HCT116 (cell line): ENCODE results near the gene SCN8A. TPM values are rescaled to one million over a fixed set of nuclear protein-coding genes. Genes with fewer than 3 reads are reported as not detected.

Experiments
- ATAC-seq: fragments of 200-7000 bp; cut with Tn5 transposase; 2 replicates; pipeline ENCODE4 v1.9.1; 2020; ENCODE audit warnings: mild to moderate bottlenecking, moderate library complexity
- BruUV-seq: library from RNA; stranded (reverse); fragments of 400-500 nt; replicated peaks from 2 replicates; lab custom pipeline; 2021; lab: Mats Ljungman, UMichigan
- CTCF ChIA-PET: fragments of 300-600 bp; sonication (Branson Sonifier 250); formaldehyde crosslinking; loops from one replicate; lab custom pipeline; 2021; ENCODE audit warnings: antibody characterized with exemption; lab: Charles Lee
- POLR2A ChIA-PET: fragments of 300-600, 350-600 bp; sonication (Branson Sonifier 250); formaldehyde crosslinking; loops from one replicate; lab custom pipeline; 2021; ENCODE audit warnings: antibody characterized with exemption; lab: Charles Lee
- RAD21 ChIA-PET, 2 experiments: fragments of 300-600 bp; sonication (Branson Sonifier 250); formaldehyde crosslinking; loops; one replicate each; lab custom pipeline; 2023; ENCODE audit warnings: low total read pairs in 2 of 2; ENCODE audit not compliant: uncharacterized antibody in 2 of 2, unreplicated experiment in 2 of 2, low non-redundant PET in 1 of 2; lab: Charles Lee
- DNase-seq: peaks from one replicate; pipeline ENCODE4 v3.0.0-alpha.2; 2010; ENCODE audit warnings: low read depth, low spot score
- H2AFZ ChIP-seq: fragments of 200-600 bp; shearing (Covaris generic), sonication (generic); 2 replicates; pipeline ENCODE4 v1.6.1; 2017; ENCODE audit warnings: low read depth, mixed run types, mixed read lengths, antibody characterized with exemption, low read length; ENCODE audit not compliant: poor library complexity, severe bottlenecking
- H3K27ac ChIP-seq: 2 replicates; pipeline ENCODE4 v1.5.1; 2012; ENCODE audit warnings: low read depth, low read length
- H3K27me3 ChIP-seq: fragments of 200-600 bp; sonication (generic); 2 replicates; pipeline ENCODE4 v1.6.1; 2016; ENCODE audit warnings: mixed run types, low read length, mixed read lengths; ENCODE audit not compliant: insufficient read depth
- H3K36me3 ChIP-seq, 2 experiments: fragments of 200-500 bp in 1 of 2; fragments of 200-600 bp in 1 of 2; sonication (Bioruptor generic) in 1 of 2; sonication (generic) in 1 of 2; 2 replicates each; pipeline versions ENCODE4 v1.5.1 to v1.6.1; 2014 to 2016; ENCODE audit warnings: low read length in 2 of 2, inconsistent platforms in 1 of 2, mixed read lengths in 1 of 2, mixed run types in 1 of 2; ENCODE audit not compliant: insufficient read depth in 2 of 2, control insufficient read depth in 1 of 2
- H3K4me1 ChIP-seq, 2 experiments: fragments of 200-600 bp in 1 of 2; sonication (generic) in 1 of 2; 2 replicates each; pipeline versions ENCODE4 v1.5.1 to v1.6.1; 2012 to 2017; ENCODE audit warnings: low read length in 2 of 2, inconsistent platforms in 1 of 2, mild to moderate bottlenecking in 1 of 2, mixed read lengths in 1 of 2, mixed run types in 1 of 2, moderate library complexity in 1 of 2; ENCODE audit not compliant: insufficient read depth in 2 of 2, control insufficient read depth in 1 of 2
- H3K4me2 ChIP-seq: fragments of 200-600 bp; sonication (generic); 2 replicates; pipeline ENCODE4 v1.6.1; 2017; ENCODE audit warnings: mixed run types, low read length, mixed read lengths
- H3K4me3 ChIP-seq, 2 experiments: fragments of 200-600 bp in 1 of 2; sonication (generic) in 1 of 2; replicated peaks in 1 of 2; 2 replicates each; pipeline ENCODE4 v1.5.1; 2011 to 2016; ENCODE audit warnings: low read length in 2 of 2, control low read depth in 1 of 2, low read depth in 1 of 2, mild to moderate bottlenecking in 1 of 2, mixed read lengths in 1 of 2, mixed run types in 1 of 2
- H3K79me2 ChIP-seq: fragments of 200-600 bp; sonication (generic); 2 replicates; pipeline ENCODE4 v1.6.1; 2017; ENCODE audit warnings: mild to moderate bottlenecking, mixed run types, low read length, moderate library complexity, mixed read lengths; ENCODE audit not compliant: insufficient read depth
- H3K9ac ChIP-seq: fragments of 200-600 bp; sonication (generic); 2 replicates; pipeline ENCODE4 v1.6.1; 2016; ENCODE audit warnings: low read length, mixed read lengths
- H3K9me2 ChIP-seq: fragments of 200-600 bp; sonication (generic), shearing (Covaris generic); 2 replicates; pipeline ENCODE4 v1.6.1; 2017; ENCODE audit warnings: mixed run types, mild to moderate bottlenecking, moderate library complexity; ENCODE audit not compliant: insufficient read depth
- H3K9me3 ChIP-seq, 2 experiments: fragments of 200-500 bp in 1 of 2; fragments of 200-600 bp in 1 of 2; sonication (Bioruptor generic) in 1 of 2; sonication (generic) in 1 of 2; 2 replicates each; pipeline ENCODE4 v1.6.1; 2014 to 2017; ENCODE audit warnings: low read length in 2 of 2, mixed read lengths in 2 of 2, inconsistent platforms in 1 of 2, low read depth in 1 of 2, mild to moderate bottlenecking in 1 of 2, mixed run types in 1 of 2, moderate library complexity in 1 of 2; ENCODE audit not compliant: control insufficient read depth in 1 of 2, insufficient read depth in 1 of 2
- H4K20me1 ChIP-seq: fragments of 200-600 bp; sonication (generic), shearing (Covaris generic); 2 replicates; pipeline ENCODE4 v1.6.1; 2017; ENCODE audit warnings: mixed run types, mild to moderate bottlenecking, moderate library complexity; ENCODE audit not compliant: insufficient read depth
- CBX3 ChIP-seq: IDR thresholded peaks from 2 replicates; pipeline ENCODE4 v1.6.1; 2012; ENCODE audit warnings: low read depth
- CEBPB ChIP-seq: IDR thresholded peaks from 2 replicates; pipeline ENCODE4 v1.6.1; 2012; ENCODE audit warnings: low read depth
- EGR1 ChIP-seq: IDR thresholded peaks from 2 replicates; pipeline ENCODE4 v1.6.1; 2012; ENCODE audit warnings: low read depth
- ELF1 ChIP-seq: IDR thresholded peaks from 2 replicates; pipeline ENCODE4 v1.6.1; 2012; ENCODE audit warnings: low read depth, borderline replicate concordance
- POLR2A ChIP-seq: IDR thresholded peaks from 2 replicates; pipeline ENCODE4 v1.7.0; 2011; ENCODE audit warnings: borderline replicate concordance; ENCODE audit not compliant: insufficient read depth, insufficient read length; ENCODE audit errors: extremely low read depth
- SIN3A ChIP-seq: IDR thresholded peaks from 2 replicates; pipeline ENCODE4 v1.6.1; 2012; ENCODE audit warnings: low read depth
- SP1 ChIP-seq: IDR thresholded peaks from 2 replicates; pipeline ENCODE4 v1.6.1; 2012; ENCODE audit warnings: low read depth
- SRF ChIP-seq: IDR thresholded peaks from 2 replicates; pipeline ENCODE4 v1.6.1; 2012; ENCODE audit warnings: low read depth
- ZNF274 ChIP-seq: fragments of 200-500 bp; sonication (Bioruptor generic); IDR thresholded peaks from 2 replicates; pipeline ENCODE4 v1.6.1; 2014; ENCODE audit warnings: mild to moderate bottlenecking, low read depth, low read length, inconsistent platforms
- intact Hi-C: fragments of 100-400 bp; cut with micrococcal nuclease; formaldehyde crosslinking; loops from 2 replicates; pipeline ENCODE4 v1.10.0; 2022
- total RNA-seq: library from RNA; stranded (reverse); gene quantifications from one replicate; pipeline ENCODE4 v1.2.1, GENCODE V29; 2021; ENCODE audit not compliant: unreplicated experiment
- TF ChIP-seq, protein P1 (sequence below): IDR thresholded peaks from 2 replicates; pipeline ENCODE4 v1.6.1; 2012
- TF ChIP-seq, protein P2 (sequence below), 3 experiments: fragments of 200-600 bp in 1 of 3; sonication (generic) in 1 of 3; IDR thresholded peaks in 2 of 3; conservative IDR thresholded peaks in 1 of 3; 2 replicates each; pipeline ENCODE4 v1.5.1; 2012 to 2017; ENCODE audit warnings: low read depth in 2 of 3, low read length in 2 of 3, antibody characterized with exemption in 1 of 3, borderline replicate concordance in 1 of 3, control low read depth in 1 of 3, mild to moderate bottlenecking in 1 of 3, mixed read lengths in 1 of 3, mixed run types in 1 of 3, moderate library complexity in 1 of 3; ENCODE audit not compliant: insufficient read depth in 1 of 3
- TF ChIP-seq, protein P3 (sequence below): IDR thresholded peaks from 2 replicates; pipeline ENCODE4 v1.6.1; 2012
- TF ChIP-seq, protein P4 (sequence below): IDR thresholded peaks from 2 replicates; pipeline ENCODE4 v1.6.1; 2011; ENCODE audit warnings: mild to moderate bottlenecking, low read length, moderate library complexity; ENCODE audit not compliant: insufficient replicate concordance; ENCODE audit errors: extremely low read depth
- TF ChIP-seq, protein P5 (sequence below): IDR thresholded peaks from 2 replicates; pipeline ENCODE4 v1.6.1; 2012; ENCODE audit warnings: low read depth

SCN8A gene
- total RNA-seq, 1 experiment from 2014 or later, result 7.1 TPM

DNA sequence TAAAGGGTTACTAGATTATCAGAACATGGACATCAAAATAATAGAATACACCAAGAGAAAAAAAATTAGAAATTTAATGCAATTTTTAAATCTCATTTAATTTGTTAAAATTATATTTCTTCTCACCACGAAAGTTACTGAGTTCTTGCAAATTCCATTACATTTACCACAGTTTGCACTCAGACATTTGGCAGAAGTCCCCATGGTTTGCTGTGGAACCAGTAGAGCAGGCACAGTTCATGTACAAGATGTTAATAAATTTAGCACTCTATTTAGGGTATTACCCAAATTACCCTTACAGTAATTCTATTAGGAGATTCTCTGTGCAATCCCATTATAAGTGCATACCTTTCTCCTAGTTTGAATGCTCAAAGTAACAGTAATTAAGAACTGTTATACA lies 9.7 kb downstream of the SCN8A start:
- no TSS peak for BruUV-seq
- no peak for ATAC-seq
- Histone ChIP-seq H3K4me2 (no peak overlapping the region), H3K79me2 (0 out of 2 replicates have a peak, but pooled peaks cover 4% of the 10 kb centered on the region), H3K27ac (no peak overlapping the region), H3K9ac (no peak overlapping the region), H3K4me3 (no peak overlapping the region), H3K27me3 (no peaks in the 10 kb centered on the region), H3K4me1 (0 out of 4 replicates have a peak, but pooled peaks cover 0 to 3% of the 10 kb centered on the region in 2 experiments), H3K9me2 (no peaks in the 10 kb centered on the region), H2AFZ (no peak overlapping the region), H3K9me3 (no peaks in the 10 kb centered on the region), H4K20me1 (no peaks in the 10 kb centered on the region), H3K36me3 (no peaks in the 10 kb centered on the region)
- POLR2A ChIA-PET, result no interaction called here
- DNase-seq, result no peak
- CTCF ChIA-PET, result no interaction called here
- intact Hi-C loops, result no loop called here
- TF ChIP-seq SRF (no peak), SP1 (no peak), CBX3 (no peak), SIN3A (no peak), CEBPB (no peak), POLR2A (no peak), ELF1 (no peak), EGR1 (no peak), ZNF274 (no peak)
- TF ChIP-seq, protein P1, sequence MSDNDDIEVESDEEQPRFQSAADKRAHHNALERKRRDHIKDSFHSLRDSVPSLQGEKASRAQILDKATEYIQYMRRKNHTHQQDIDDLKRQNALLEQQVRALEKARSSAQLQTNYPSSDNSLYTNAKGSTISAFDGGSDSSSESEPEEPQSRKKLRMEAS, result no peak
- TF ChIP-seq, protein P2, sequence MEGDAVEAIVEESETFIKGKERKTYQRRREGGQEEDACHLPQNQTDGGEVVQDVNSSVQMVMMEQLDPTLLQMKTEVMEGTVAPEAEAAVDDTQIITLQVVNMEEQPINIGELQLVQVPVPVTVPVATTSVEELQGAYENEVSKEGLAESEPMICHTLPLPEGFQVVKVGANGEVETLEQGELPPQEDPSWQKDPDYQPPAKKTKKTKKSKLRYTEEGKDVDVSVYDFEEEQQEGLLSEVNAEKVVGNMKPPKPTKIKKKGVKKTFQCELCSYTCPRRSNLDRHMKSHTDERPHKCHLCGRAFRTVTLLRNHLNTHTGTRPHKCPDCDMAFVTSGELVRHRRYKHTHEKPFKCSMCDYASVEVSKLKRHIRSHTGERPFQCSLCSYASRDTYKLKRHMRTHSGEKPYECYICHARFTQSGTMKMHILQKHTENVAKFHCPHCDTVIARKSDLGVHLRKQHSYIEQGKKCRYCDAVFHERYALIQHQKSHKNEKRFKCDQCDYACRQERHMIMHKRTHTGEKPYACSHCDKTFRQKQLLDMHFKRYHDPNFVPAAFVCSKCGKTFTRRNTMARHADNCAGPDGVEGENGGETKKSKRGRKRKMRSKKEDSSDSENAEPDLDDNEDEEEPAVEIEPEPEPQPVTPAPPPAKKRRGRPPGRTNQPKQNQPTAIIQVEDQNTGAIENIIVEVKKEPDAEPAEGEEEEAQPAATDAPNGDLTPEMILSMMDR (IDR thresholded peaks at IDR 0.05 in 2 of 3, conservative IDR thresholded peaks at IDR 0.05 in 1 of 3; ENCODE audit: borderline replicate concordance in 1 of 3, insufficient read depth in 1 of 3, low read depth in 2 of 3, low read length in 2 of 3), result no peak
- TF ChIP-seq, protein P3, sequence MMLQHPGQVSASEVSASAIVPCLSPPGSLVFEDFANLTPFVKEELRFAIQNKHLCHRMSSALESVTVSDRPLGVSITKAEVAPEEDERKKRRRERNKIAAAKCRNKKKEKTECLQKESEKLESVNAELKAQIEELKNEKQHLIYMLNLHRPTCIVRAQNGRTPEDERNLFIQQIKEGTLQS, result no peak
- TF ChIP-seq, protein P4, sequence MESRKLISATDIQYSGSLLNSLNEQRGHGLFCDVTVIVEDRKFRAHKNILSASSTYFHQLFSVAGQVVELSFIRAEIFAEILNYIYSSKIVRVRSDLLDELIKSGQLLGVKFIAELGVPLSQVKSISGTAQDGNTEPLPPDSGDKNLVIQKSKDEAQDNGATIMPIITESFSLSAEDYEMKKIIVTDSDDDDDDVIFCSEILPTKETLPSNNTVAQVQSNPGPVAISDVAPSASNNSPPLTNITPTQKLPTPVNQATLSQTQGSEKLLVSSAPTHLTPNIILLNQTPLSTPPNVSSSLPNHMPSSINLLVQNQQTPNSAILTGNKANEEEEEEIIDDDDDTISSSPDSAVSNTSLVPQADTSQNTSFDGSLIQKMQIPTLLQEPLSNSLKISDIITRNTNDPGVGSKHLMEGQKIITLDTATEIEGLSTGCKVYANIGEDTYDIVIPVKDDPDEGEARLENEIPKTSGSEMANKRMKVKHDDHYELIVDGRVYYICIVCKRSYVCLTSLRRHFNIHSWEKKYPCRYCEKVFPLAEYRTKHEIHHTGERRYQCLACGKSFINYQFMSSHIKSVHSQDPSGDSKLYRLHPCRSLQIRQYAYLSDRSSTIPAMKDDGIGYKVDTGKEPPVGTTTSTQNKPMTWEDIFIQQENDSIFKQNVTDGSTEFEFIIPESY, result no peak
- TF ChIP-seq, protein P5, sequence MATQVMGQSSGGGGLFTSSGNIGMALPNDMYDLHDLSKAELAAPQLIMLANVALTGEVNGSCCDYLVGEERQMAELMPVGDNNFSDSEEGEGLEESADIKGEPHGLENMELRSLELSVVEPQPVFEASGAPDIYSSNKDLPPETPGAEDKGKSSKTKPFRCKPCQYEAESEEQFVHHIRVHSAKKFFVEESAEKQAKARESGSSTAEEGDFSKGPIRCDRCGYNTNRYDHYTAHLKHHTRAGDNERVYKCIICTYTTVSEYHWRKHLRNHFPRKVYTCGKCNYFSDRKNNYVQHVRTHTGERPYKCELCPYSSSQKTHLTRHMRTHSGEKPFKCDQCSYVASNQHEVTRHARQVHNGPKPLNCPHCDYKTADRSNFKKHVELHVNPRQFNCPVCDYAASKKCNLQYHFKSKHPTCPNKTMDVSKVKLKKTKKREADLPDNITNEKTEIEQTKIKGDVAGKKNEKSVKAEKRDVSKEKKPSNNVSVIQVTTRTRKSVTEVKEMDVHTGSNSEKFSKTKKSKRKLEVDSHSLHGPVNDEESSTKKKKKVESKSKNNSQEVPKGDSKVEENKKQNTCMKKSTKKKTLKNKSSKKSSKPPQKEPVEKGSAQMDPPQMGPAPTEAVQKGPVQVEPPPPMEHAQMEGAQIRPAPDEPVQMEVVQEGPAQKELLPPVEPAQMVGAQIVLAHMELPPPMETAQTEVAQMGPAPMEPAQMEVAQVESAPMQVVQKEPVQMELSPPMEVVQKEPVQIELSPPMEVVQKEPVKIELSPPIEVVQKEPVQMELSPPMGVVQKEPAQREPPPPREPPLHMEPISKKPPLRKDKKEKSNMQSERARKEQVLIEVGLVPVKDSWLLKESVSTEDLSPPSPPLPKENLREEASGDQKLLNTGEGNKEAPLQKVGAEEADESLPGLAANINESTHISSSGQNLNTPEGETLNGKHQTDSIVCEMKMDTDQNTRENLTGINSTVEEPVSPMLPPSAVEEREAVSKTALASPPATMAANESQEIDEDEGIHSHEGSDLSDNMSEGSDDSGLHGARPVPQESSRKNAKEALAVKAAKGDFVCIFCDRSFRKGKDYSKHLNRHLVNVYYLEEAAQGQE, result no peak
- RAD21 ChIA-PET, result no interaction called here
